C4-2B (cell line): ENCODE measurements around the gene PLEKHM3.
"Not testable (repeated sequence)": the region's sequence is repeated elsewhere in the genome, so short reads cannot be mapped to it uniquely, and the experiment has no call there.

Experiments used
- H3K27ac ChIP-seq: fragments of 450-650 bp; 2 replicates; pipeline ENCODE4 v1.5.1; 2017
- CTCF ChIP-seq: fragments of 450-650 bp; conservative IDR thresholded peaks from 2 replicates; pipeline ENCODE4 v1.5.1; 2017; ENCODE audit warnings: mild to moderate bottlenecking
- ZFX ChIP-seq: fragments of 450-650 bp; IDR thresholded peaks from 2 replicates; pipeline ENCODE4 v1.6.1; 2017

The PLEKHM3 gene

GRCh38 chr2:207816546-207816945 lies 208.8 kb downstream of the PLEKHM3 start:
- H3K27ac ChIP-seq: no peak overlapping the region
- no peak for TF ChIP-seq ZFX
- no peak for TF ChIP-seq CTCF

- H3K27ac ChIP-seq: no peak overlapping the region
- TF ChIP-seq ZFX (no peak), CTCF (no peak)
Observed at GRCh38 chr2:207815254-207815653, 210.1 kb downstream of the PLEKHM3 start.

GRCh38 chr2:207813942-207814341 lies 211.4 kb downstream of the PLEKHM3 start:
- TF ChIP-seq CTCF (no peak), ZFX (no peak)
- no peak overlapping the region for H3K27ac ChIP-seq

GRCh38 chr2:207813221-207813916 lies 212.0 kb downstream of the PLEKHM3 start:
- TF ChIP-seq ZFX (no peak), CTCF (no peak)
- H3K27ac ChIP-seq: no peak overlapping the region

- TF ChIP-seq ZFX: no peak
- TF ChIP-seq CTCF: no peak
- H3K27ac ChIP-seq: no peak overlapping the region
Observed at GRCh38 chr2:207812726-207813080, 212.6 kb downstream of the PLEKHM3 start.

- no peak overlapping the region for H3K27ac ChIP-seq
- no peak for TF ChIP-seq ZFX
- no peak for TF ChIP-seq CTCF
Observed at GRCh38 chr2:207812058-207812725, 213.1 kb downstream of the PLEKHM3 start.

GRCh38 chr2:207811658-207812057 lies 213.7 kb downstream of the PLEKHM3 start:
- H3K27ac ChIP-seq: not testable (repeated sequence)
